Heart left ventricle (tissue), 16 donors: ENCODE data around the gene MRM1. TPM values are rescaled to one million over a fixed set of nuclear protein-coding genes. Genes with fewer than 3 reads are reported as not detected.

Source experiments
- ATAC-seq, 4 donors: fragments of 200-7000 bp; cut with Tn5 transposase; one replicate each; pipeline ENCODE4 v1.9.1; 2020 to 2022; ENCODE audit warnings: moderate library complexity in 4 of 4, mild to moderate bottlenecking in 3 of 4, moderate number of reproducible peaks in 1 of 4
- DNase-seq, 5 donors: peaks; one replicate each; pipeline ENCODE4 v3.0.0-alpha.2; 2020
- H3K27ac ChIP-seq, 12 donors: fragments of 200-600 bp; sonication (generic) in 4 of 12; one replicate each; pipeline versions ENCODE4 v1.5.0 to v1.8.0; 2016 to 2022; ENCODE audit warnings: mild to moderate bottlenecking in 2 of 12
- H3K27me3 ChIP-seq, 9 donors: fragments of 200-600 bp; sonication (generic) in 2 of 9; one replicate each; pipeline versions ENCODE4 v1.5.1 to v1.8.0; 2016 to 2022; ENCODE audit warnings: mild to moderate bottlenecking in 3 of 9
- H3K36me3 ChIP-seq, 9 donors: fragments of 200-600 bp; sonication (generic) in 2 of 9; one replicate each; pipeline versions ENCODE4 v1.5.0 to v1.8.0; 2018 to 2022; ENCODE audit warnings: mild to moderate bottlenecking in 2 of 9
- H3K4me1 ChIP-seq, 12 donors: fragments of 200-600 bp; sonication (generic) in 4 of 12; one replicate each; pipeline versions ENCODE4 v1.5.0 to v1.8.0; 2016 to 2022; ENCODE audit warnings: mild to moderate bottlenecking in 3 of 12
- H3K4me3 ChIP-seq, 12 donors: fragments of 200-600 bp; sonication (generic) in 4 of 12; one replicate each; pipeline versions ENCODE4 v1.5.0 to v1.8.0; 2017 to 2022; ENCODE audit warnings: mild to moderate bottlenecking in 9 of 12, moderate library complexity in 4 of 12
- H3K9me3 ChIP-seq, 12 donors: fragments of 200-600 bp; sonication (generic) in 4 of 12; one replicate each; pipeline versions ENCODE4 v1.5.0 to v1.8.0; 2016 to 2022; ENCODE audit warnings: mild to moderate bottlenecking in 1 of 12
- POLR2A ChIP-seq, 2 donors: fragments of 450-650 bp; IDR thresholded peaks; one replicate each; pipeline ENCODE4 v1.6.1; 2017; ENCODE audit warnings: antibody characterized with exemption in 2 of 2, mild to moderate bottlenecking in 2 of 2, moderate library complexity in 2 of 2
- WGBS, 4 donors: extraction: QIAGEN DNeasy Blood & Tissue Kit in 2 of 4; methylation state at CpG; one replicate each; pipeline versions ENCODE4 v1.1.5 to v1.1.7; 2013 to 2018; 5-methylcytosine and 5-hydroxymethylcytosine counted together
- intact Hi-C, 10 donors: fragments of 100-400 bp; cut with DNase I; formaldehyde crosslinking; loops; one replicate each; pipeline versions ENCODE4 v1.11.1 to v1.14.2; 2022
- polyA plus RNA-seq, 2 donors: library from polyadenylated mRNA; stranded (reverse); fragments of 200-250 nt; gene quantifications; one replicate each; pipeline ENCODE4 v1.2.3, GENCODE V29; 2013
- total RNA-seq, 9 donors: library from RNA; depleted of rRNA in 2 of 9; stranded (reverse); fragments of >200 nt in 2 of 9; fragmentation: NEBNext Ultra II Directional in 3 of 9; extraction: Animal tissue kit (Norgen Biotek cat#: 25700) in 3 of 9; gene quantifications; one replicate each; pipeline versions ENCODE4 v1.1.0 to v1.2.4, GENCODE V29; 2016 to 2023
- TF ChIP-seq, protein P1 (sequence below), 12 donors: fragments of 200-600 bp; sonication (generic) in 4 of 12; IDR thresholded peaks; one replicate each; pipeline versions ENCODE4 v1.5.0 to v1.8.0; 2018 to 2022; ENCODE audit warnings: antibody characterized with exemption in 12 of 12, mild to moderate bottlenecking in 5 of 12
- donor health status: ischemic (EF 13 %, LVEDD 7.1; RV severe dilation, severe dysfunction).
- donor health status: healthy with polysubstance abuse.
- donor health status: DM: no; HTN: yes; CAD: no.
- donor health status: DM: no; HTN: no; CAD: no.
- donor health status: ischemic (EF 25% LVEDD 6.9; RV normal size, moderate dysfunction).
- donor health status: ischemic (EF 25% LVEDD 5.7; RV mildly dilated, moderate dysfunction).
- donor health status: healthy.
- donor health status: DM: yes; HTN: yes; CAD: no.
- donor health status: ischemic (EF 35%, LVEDD 5.7; RV mildly dilated, moderate dysfunction).
- donor health status: nonischemic (EF 11% LVEDD 7.7; RV severe dilation, severe dysfunction).
- donor health status: DM: yes; HTN: yes; CAD: no.
- donor health status: PGD.
- donor health status: ischemic (EF 29% LVEDD 5.4; RV normal size, mild dysfunction).
- donor health status: nonischemic (EF 23%, LVEDD 6.1; RV moderate dilation, normal function).

MRM1 gene
- total and polyA plus RNA-seq, 11 donors, result 4.0 to 12.6 (median 7.6) TPM

DNA sequence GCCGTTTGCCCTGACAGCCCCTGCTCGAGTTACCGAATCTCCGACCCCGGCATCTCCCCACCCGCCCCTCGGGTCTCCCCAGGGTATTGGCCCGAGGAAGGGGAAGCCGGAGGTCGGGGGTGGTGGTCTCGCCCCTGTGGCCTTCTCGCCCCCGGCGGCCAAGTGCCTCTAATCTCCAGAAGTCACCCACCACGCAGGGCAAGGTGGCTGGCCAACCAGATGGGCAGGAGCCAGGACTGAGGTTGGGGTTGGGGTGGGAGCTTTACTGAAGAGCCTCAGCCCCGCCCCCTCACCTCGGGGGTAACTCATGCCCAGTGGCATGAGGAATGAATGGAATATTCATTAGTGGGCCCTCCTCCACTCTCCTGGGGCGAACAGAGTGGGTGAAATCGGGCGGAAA lies 9.1 kb upstream of the MRM1 start:
- TF ChIP-seq POLR2A (IDR thresholded peaks at IDR 0.05), result no peak
- TF ChIP-seq, protein P1, sequence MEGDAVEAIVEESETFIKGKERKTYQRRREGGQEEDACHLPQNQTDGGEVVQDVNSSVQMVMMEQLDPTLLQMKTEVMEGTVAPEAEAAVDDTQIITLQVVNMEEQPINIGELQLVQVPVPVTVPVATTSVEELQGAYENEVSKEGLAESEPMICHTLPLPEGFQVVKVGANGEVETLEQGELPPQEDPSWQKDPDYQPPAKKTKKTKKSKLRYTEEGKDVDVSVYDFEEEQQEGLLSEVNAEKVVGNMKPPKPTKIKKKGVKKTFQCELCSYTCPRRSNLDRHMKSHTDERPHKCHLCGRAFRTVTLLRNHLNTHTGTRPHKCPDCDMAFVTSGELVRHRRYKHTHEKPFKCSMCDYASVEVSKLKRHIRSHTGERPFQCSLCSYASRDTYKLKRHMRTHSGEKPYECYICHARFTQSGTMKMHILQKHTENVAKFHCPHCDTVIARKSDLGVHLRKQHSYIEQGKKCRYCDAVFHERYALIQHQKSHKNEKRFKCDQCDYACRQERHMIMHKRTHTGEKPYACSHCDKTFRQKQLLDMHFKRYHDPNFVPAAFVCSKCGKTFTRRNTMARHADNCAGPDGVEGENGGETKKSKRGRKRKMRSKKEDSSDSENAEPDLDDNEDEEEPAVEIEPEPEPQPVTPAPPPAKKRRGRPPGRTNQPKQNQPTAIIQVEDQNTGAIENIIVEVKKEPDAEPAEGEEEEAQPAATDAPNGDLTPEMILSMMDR (IDR thresholded peaks at IDR 0.05), result no peak
- DNase-seq, result peak in 3 of 5 donors; percentile 19 to 40 (median 32)
- Histone ChIP-seq H3K36me3 (peaks cover 0 to 32% (median 30%) of the 10 kb centered on the region in 9 donors), H3K27ac (peak overlapping the region in 9 of 12 donors; percentile 59 to 86 (median 78)), H3K9me3 (no peaks in the 10 kb centered on the region), H3K4me1 (peaks cover 0 to 33% (median 15%) of the 10 kb centered on the region in 12 donors), H3K27me3 (no peaks in the 10 kb centered on the region), H3K4me3 (peak overlapping the region; percentile 73 to 100 (median 90))
- intact Hi-C loops, result loop anchor here in 6 of 10 donors (5.0 to 10.0 kb wide), 4 partner anchors 45 to 892 kb away; partner anchors contain the start of genes AATF (in 1 of the 6), DUSP14 (in 1 of the 6) and ZNHIT3 (in 1 of the 6)
- ATAC-seq, result peak in 2 of 4 donors; percentile 18 to 25
- WGBS, 4 donors, result 4 to 20% (median 5%) methylated on average over 9 to 20 of the region's 20 CpGs

DNA sequence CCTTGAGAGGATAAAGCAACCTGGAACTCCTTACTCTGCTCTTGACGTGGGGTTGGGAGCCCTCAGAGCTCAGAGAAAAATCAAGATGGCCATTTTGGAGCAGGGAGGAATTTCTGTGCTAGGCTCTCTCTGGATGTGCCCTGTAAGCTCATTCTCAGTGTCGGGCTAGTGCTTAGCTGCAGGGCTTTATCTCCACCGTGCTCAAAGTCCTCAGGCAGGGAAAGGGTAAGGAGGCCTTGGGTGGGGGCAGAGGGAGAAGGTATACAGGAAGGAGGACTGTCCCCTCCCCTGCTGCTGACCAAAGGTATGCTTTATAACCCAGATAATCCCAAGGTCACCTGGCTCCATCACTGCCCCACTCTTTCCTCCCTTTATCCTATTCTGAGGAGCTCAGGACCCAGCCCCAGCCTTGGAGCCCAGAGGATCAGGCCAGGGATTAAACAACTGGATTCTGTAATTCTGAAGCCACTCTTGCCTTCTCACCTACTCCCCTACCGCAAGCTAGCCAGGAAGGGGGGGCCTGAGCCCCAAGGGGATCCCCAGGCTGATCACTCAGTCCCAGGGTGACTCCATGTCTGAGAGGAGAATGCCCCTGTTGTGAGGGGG lies 8.6 kb upstream of the MRM1 start:
- H3K36me3 ChIP-seq, result peaks cover 0 to 27% (median 25%) of the 10 kb centered on the region in 9 donors
- DNase-seq (no peak), ATAC-seq (no peak)
- intact Hi-C loops, result loop anchor here in 6 of 10 donors (5.0 to 10.0 kb wide), 4 partner anchors 46 to 892 kb away; partner anchors contain the start of genes AATF (in 1 of the 6), DUSP14 (in 1 of the 6) and ZNHIT3 (in 1 of the 6)
- H3K4me3 ChIP-seq, result peak overlapping the region in 11 of 12 donors; percentile 75 to 100 (median 90)
- H3K9me3 ChIP-seq, result no peaks in the 10 kb centered on the region
- H3K27ac ChIP-seq, result peak overlapping the region in 2 of 12 donors; percentile 73 to 79
- WGBS, 4 donors, result 34 to 59% (median 41%) methylated on average over 4 of the region's 4 CpGs
- TF ChIP-seq, protein P1 (IDR thresholded peaks at IDR 0.05), result no peak
- TF ChIP-seq POLR2A (IDR thresholded peaks at IDR 0.05), result no peak
- H3K4me1 ChIP-seq, result peaks cover 0 to 33% (median 15%) of the 10 kb centered on the region in 12 donors
- no peaks in the 10 kb centered on the region for H3K27me3 ChIP-seq

DNA sequence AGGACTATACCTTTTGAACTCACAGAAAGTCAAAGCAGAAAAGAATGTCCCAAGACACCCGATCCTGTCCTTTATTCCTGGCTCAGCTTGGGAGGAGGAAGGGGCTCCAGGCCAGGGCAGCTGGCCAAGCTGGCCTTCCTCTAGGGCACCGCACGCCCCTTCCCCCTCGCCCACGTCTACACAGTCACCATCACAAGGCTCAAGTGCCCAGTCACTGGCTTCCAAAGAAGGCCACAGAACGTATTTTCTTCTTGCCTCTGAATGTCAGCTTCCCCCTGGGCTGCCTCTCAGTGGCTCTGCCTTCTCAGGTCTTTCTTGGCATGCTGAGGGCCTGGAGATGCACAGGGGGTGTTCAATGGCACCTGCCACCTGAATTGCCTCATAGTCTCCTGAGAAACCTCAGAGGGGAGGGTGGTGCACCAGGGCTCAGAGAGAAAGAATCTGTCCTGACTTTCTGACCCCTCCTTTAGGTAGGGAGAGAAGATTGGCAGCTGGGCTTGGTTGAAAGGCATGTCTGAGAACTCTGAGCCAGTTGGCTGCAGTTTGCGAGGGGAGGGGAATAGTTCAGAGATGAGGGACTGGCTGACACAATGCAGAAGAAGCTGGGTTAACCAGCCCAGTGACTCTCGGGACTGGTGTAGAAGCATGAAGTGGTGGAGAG lies 7.6 kb upstream of the MRM1 start:
- H3K27ac ChIP-seq, result peak overlapping the region in 2 of 12 donors; percentile 8 to 13
- no peaks in the 10 kb centered on the region for H3K27me3 ChIP-seq
- H3K4me3 ChIP-seq, result no peak overlapping the region
- TF ChIP-seq, protein P1 (IDR thresholded peaks at IDR 0.05), result no peak
- no peak for TF ChIP-seq POLR2A (IDR thresholded peaks at IDR 0.05)
- H3K4me1 ChIP-seq, result peaks cover 0 to 33% (median 15%) of the 10 kb centered on the region in 12 donors
- H3K9me3 ChIP-seq, result no peaks in the 10 kb centered on the region
- intact Hi-C loops, result loop anchor here in 6 of 10 donors (5.0 to 10.0 kb wide), 4 partner anchors 46 to 891 kb away; partner anchors contain the start of genes AATF (in 1 of the 6), DUSP14 (in 1 of the 6) and ZNHIT3 (in 1 of the 6)
- WGBS, 4 donors, result 51 to 59% (median 55%) methylated on average over 8 of the region's 8 CpGs
- no peak for DNase-seq
- ATAC-seq, result peak in 3 of 4 donors; percentile 2 to 27 (median 7)
- H3K36me3 ChIP-seq, result peaks cover 0 to 18% (median 15%) of the 10 kb centered on the region in 9 donors
